Measurements from ENCODE around the gene HIF3A.

DNA sequence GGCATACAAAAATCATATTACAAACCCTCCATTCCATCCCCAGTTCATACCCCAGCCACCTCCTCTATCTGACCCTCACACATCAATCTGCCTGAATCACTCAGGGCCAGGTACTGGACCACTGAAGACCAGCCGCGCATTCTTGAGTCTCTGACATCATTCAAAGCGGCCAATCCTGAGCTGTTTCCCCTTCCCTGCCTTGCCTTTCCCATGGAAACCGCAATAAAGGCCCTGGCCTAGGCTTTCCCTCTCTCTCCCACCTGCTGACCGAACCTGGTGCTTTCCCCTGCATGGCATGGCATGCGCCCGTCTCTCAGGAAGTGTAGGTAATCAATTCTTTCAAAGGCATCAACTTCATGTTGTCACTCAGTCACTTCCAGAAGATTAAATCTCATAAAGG is 17.7 kb upstream of the HIF3A start:
- no peak for TF ChIP-seq CTCF (IDR thresholded peaks at IDR 0.05)
- TF ChIP-seq POLR2A (IDR thresholded peaks at IDR 0.05), result no peak

All from breast epithelium (tissue), 3 donors.